Stimulated activated CD8-positive, alpha-beta memory T cell treated with anti-CD3 and anti-CD28 coated beads, Interleukin-7, amount 100 ng/mL, for 24 hours (primary cell): ENCODE results near the gene KLC1.

Experiments
- DNase-seq: peaks from one replicate; pipeline ENCODE4 v3.0.0-alpha.2; 2020; ENCODE audit warnings: low read depth

KLC1 gene

DNA sequence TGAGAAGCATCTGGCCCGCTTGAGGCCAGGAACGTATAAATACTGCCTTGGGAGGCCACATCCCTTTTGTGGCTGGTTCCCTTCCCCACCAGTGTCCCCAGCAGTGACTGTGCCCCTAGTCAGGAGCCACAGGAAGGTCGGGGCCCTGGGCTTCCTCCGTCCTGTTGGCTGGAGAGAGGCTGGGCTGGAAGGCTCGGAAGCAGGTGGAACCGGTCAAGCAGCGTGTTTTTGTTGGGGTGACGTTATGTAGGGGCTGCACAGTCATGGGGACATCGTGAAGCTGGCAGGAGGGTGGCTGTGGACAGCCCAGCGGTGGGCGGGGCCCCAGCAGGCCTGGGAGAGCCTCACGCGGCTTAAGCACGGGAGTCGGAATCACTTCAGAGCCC is 76.1 kb downstream of the KLC1 start:
- DNase-seq = no peak

- DNase-seq = no peak
Observed at GRCh38 chr14:103705504-103706284, 76.7 kb downstream of the KLC1 start.

- DNase-seq = no peak
Observed at GRCh38 chr14:103706551-103707328, 77.7 kb downstream of the KLC1 start.

DNA sequence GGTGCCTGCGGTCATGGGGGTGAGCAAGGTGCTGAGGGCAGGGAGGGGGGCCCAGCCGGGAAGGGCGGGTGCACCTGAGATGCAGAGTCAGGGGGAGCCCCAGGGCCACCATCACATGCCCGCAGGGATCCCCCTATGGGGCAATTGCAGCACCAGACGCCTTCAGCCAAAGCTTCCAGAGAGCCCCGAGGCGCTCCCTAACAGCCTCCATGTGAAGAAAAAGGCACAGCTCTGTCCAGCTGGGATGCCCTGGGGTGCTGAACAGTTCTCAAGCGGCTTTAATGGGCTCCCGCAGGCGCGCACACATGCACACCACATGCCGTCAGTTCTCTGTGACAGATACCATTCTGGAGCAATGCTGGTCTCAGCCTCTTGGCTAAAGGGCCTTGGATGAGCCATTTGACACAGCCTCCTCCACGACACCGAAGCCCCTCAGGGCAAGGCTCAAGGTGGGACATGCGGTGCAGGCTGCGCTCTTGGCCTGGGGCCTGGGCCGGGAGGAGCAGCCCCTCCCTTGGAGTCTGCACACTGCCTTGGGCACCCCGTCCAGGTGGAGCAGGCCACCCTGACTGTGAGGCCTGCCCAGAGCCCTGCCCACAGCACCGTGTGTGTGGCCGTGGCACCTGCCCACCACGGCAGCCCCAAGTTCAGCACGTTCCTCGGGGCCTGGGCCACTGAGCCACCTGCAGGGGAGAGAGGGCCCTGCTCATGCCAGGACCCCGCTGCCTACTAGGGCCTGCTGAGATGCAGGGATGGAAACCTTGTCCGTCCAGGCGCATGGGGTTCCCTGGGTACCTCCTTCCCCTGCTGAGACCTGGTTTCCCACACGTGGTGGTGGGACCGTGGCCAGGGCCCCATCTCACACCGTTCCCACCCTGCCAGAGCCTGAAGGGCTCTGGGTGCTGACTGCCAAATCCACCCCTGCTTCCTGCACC is 78.6 kb downstream of the KLC1 start:
- DNase-seq = no peak

DNA sequence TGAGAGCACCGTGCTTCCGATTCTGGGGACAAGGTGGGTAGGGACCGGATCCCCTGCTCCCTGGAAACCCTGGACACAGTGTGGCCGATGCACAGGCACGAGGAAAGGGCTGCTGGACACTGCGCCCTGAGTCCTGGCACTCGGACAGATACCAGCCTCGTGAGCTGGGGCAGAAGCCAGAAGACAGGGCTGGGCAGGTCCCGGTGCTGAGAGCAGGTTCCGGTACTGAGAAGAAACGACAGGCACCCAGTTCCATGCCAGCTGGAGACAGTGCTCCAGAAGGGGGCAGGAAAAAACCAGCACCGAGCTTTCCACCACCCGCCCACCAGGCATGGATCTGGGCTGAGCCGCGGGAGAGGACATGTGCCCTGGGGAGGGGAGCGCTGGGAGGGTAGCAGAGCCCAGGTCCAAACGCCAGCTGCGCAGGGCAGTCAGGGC is 79.8 kb downstream of the KLC1 start:
- DNase-seq = no peak

GRCh38 chr14:103709814-103710213 is 80.8 kb downstream of the KLC1 start:
- no peak for DNase-seq

GRCh38 chr14:103710771-103711377 is 81.9 kb downstream of the KLC1 start:
- no peak for DNase-seq

- no peak for DNase-seq
Observed at GRCh38 chr14:103711516-103712431, 82.8 kb downstream of the KLC1 start.

DNA sequence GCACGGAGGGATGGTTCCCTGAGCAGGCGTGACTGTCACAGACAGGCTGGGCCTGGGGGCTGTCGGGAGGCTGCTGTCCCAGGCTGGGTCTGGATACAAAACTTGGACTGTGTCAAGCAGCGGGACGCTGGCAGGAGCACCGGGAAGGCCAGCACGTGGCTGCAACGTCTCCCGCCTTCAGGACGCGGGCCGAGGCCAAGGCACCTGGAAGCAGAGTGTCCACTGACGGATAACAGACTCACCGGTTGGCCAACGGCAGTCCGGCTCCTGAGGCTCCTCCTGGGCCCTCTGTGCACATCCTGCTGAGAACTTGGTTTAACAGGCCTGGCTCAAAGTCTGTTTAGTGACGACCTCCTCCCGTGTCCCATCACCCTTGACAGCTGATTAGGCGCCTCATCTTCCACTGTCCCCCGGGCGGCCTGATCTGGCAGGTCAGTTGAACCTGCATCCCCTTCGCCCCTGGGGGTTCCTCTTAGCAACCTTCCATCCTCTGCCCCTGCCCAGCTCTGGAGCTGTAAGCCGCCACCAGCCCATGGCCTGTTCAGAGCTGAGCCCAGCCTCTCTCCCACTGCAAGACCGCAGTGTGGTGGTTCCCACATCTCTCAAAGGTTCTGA is 83.7 kb downstream of the KLC1 start:
- DNase-seq = no peak

DNA sequence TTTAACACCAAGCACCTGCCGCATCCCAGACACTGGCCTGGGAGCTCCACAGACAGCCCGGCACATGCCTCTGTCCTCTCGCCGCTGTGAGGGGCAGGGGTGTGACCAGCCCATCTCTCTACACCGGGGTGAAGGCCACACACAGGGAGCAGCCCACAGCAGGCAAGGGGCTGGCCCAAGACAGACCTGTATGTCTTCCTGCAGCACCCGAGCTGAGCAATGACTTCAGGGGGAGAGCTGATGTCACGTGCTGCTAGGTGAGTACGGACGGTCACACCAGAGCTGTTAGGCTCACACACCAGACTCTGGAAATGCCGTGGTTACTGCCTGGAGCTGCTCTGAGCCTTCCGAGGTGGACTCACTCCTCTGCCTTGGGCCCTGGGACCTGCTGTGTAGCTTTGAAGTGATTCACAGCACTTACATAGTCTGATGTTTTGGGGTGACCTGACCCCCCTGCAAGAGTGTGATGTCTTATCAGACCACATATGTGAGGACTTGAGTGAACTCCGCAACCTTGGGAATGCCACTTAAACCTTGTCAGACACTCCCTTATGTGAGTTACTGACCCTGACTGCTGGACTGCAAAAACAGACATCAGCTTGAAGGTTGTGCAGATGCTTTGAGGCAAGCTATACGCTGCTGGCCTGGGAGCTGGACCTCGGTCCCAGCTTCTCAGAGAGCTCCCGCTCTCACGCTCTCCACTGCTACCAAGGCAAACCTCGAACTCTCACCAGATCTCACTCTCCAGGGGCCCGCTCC is 84.5 kb downstream of the KLC1 start:
- DNase-seq = no peak

GRCh38 chr14:103714063-103714724 is 85.2 kb downstream of the KLC1 start:
- no peak for DNase-seq

GRCh38 chr14:103715052-103716000 is 86.3 kb downstream of the KLC1 start, which contains the start of the genes XRCC3 and ZFYVE21:
Gene XRCC3 (minus strand): TSS chr14:103715451. CDS start chr14:103711087, 4,364 bp downstream.
Gene ZFYVE21 (plus strand): TSS chr14:103715810. CDS start chr14:103715842, 32 bp downstream.
- DNase-seq = peak; percentile 98

DNA sequence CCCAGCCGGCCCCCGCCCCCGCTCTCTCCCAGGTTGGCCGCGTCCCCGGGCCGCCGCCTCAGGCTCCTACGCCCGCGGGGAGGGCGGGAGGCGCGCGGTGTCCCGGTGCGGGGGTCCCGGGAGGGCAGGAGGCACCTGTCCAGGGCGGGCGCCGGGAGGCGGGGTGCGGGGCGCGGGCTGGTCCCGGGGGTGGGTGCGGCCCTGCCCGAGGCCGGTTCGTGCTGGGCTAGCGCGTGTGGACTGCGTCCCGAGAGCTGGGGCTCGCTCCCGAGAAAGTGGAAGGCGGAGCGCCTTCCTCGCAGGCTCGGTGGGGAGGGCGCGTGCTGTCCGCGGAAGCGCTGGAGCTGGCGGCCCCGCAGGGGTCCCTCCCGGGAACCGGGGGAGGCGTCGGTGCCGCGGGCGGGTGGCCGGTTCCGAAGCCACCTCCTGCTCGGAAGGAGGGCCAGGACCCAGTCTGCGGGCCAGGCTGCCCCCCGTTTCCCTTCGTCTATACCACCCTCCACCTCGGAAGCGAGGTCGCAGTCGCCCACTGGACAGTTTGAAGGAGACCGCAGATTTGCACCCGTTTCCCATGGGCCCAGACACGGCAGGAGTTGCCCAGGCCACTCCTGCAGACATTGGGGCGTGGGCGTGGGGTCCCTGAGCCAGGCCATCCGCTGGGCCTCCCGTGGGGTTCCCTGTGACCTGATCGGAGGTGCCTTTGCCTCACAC is 87.2 kb downstream of the KLC1 start:
- no peak for DNase-seq

DNA sequence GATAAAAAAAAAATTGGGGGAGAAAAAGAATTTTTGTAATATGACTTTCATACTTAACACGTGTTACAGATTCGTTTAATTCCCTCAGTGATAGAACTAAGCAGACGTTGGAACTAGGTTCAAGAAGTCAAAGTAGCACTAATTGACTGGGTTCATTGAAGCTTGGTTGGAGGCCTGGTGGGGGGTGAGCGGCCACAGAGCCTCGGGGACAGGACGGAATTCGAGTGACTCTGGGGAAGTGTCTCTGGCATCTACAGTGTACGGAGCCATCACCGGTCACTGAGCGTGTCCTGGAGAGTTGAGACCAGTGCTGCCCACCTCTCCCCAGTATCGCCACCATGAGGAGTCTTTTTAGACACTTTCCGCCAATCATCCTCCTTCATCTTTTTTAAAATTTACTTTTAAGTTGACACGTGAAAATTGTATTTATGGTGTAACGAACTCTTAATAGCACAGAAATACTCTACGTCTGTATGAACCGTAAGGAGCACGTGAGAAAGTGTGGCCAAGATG is 87.9 kb downstream of the KLC1 start:
- DNase-seq = no peak

DNA sequence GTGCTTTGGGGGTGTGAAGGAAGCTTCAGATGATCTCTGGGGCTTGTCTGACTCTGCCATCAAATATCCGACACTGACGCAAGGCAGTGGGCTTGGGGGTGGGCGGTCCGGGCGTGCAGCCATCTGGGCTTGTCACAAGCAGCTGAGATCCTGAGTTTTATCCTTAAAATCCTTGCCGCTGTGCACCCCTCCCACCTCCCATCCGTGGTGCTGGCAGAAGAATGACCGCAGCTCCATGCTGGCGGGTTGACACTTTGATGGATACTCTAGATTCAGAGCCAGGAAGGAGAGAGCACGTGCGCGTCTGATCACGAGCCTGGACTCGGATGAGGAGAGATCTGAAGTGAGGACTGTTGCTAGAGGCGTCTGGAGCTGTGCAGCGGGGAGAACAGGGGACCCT is 89.6 kb downstream of the KLC1 start:
- DNase-seq = no peak

- no peak for DNase-seq
Observed at GRCh38 chr14:103719751-103720150, 90.7 kb downstream of the KLC1 start.
